Upper lobe of left lung (tissue), 4 donors: ENCODE measurements around the gene IRF3.

Experiments used
- POLR2A ChIP-seq, 4 donors: fragments of 450-650 bp; IDR thresholded peaks; one replicate each; pipeline ENCODE4 v1.5.1; 2016 to 2017; ENCODE audit warnings: antibody characterized with exemption in 4 of 4, mild to moderate bottlenecking in 2 of 4
- TF ChIP-seq, protein P1 (sequence below), 6 experiments: fragments of 450-650 bp in 4 of 6; fragments of 200-600 bp in 2 of 6; sonication (generic) in 2 of 6; IDR thresholded peaks; one replicate each; pipeline ENCODE4 v1.5.1; 2016 to 2019; ENCODE audit warnings: antibody characterized with exemption in 6 of 6

GRCh38 chr19:49624967-49625910 is 40.4 kb downstream of the IRF3 start:
- TF ChIP-seq, protein P1, sequence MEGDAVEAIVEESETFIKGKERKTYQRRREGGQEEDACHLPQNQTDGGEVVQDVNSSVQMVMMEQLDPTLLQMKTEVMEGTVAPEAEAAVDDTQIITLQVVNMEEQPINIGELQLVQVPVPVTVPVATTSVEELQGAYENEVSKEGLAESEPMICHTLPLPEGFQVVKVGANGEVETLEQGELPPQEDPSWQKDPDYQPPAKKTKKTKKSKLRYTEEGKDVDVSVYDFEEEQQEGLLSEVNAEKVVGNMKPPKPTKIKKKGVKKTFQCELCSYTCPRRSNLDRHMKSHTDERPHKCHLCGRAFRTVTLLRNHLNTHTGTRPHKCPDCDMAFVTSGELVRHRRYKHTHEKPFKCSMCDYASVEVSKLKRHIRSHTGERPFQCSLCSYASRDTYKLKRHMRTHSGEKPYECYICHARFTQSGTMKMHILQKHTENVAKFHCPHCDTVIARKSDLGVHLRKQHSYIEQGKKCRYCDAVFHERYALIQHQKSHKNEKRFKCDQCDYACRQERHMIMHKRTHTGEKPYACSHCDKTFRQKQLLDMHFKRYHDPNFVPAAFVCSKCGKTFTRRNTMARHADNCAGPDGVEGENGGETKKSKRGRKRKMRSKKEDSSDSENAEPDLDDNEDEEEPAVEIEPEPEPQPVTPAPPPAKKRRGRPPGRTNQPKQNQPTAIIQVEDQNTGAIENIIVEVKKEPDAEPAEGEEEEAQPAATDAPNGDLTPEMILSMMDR (IDR thresholded peaks at IDR 0.05), result no peak
- TF ChIP-seq POLR2A (IDR thresholded peaks at IDR 0.05), result no peak
